HCT116 (cell line): Measurements from ENCODE around the gene FAM124B. TPM values are rescaled to one million over a fixed set of nuclear protein-coding genes. Genes with fewer than 3 reads are reported as not detected.

Source experiments
- ATAC-seq: fragments of 200-7000 bp; cut with Tn5 transposase; 2 replicates; pipeline ENCODE4 v1.9.1; 2020; ENCODE audit warnings: mild to moderate bottlenecking, moderate library complexity
- BruUV-seq: library from RNA; stranded (reverse); fragments of 400-500 nt; replicated peaks from 2 replicates; lab custom pipeline; 2021; lab: Mats Ljungman, UMichigan
- CTCF ChIA-PET: fragments of 300-600 bp; sonication (Branson Sonifier 250); formaldehyde crosslinking; loops from one replicate; lab custom pipeline; 2021; ENCODE audit warnings: antibody characterized with exemption; lab: Charles Lee
- POLR2A ChIA-PET: fragments of 300-600, 350-600 bp; sonication (Branson Sonifier 250); formaldehyde crosslinking; loops from one replicate; lab custom pipeline; 2021; ENCODE audit warnings: antibody characterized with exemption; lab: Charles Lee
- RAD21 ChIA-PET, 2 experiments: fragments of 300-600 bp; sonication (Branson Sonifier 250); formaldehyde crosslinking; loops; one replicate each; lab custom pipeline; 2023; ENCODE audit warnings: low total read pairs in 2 of 2; ENCODE audit not compliant: uncharacterized antibody in 2 of 2, unreplicated experiment in 2 of 2, low non-redundant PET in 1 of 2; lab: Charles Lee
- DNase-seq: peaks from one replicate; pipeline ENCODE4 v3.0.0-alpha.2; 2010; ENCODE audit warnings: low read depth, low spot score
- H2AFZ ChIP-seq: fragments of 200-600 bp; shearing (Covaris generic), sonication (generic); 2 replicates; pipeline ENCODE4 v1.6.1; 2017; ENCODE audit warnings: low read depth, mixed run types, mixed read lengths, antibody characterized with exemption, low read length; ENCODE audit not compliant: poor library complexity, severe bottlenecking
- H3K27ac ChIP-seq: 2 replicates; pipeline ENCODE4 v1.5.1; 2012; ENCODE audit warnings: low read depth, low read length
- H3K27me3 ChIP-seq: fragments of 200-600 bp; sonication (generic); 2 replicates; pipeline ENCODE4 v1.6.1; 2016; ENCODE audit warnings: mixed run types, low read length, mixed read lengths; ENCODE audit not compliant: insufficient read depth
- H3K36me3 ChIP-seq, 2 experiments: fragments of 200-500 bp in 1 of 2; fragments of 200-600 bp in 1 of 2; sonication (Bioruptor generic) in 1 of 2; sonication (generic) in 1 of 2; 2 replicates each; pipeline versions ENCODE4 v1.5.1 to v1.6.1; 2014 to 2016; ENCODE audit warnings: low read length in 2 of 2, inconsistent platforms in 1 of 2, mixed read lengths in 1 of 2, mixed run types in 1 of 2; ENCODE audit not compliant: insufficient read depth in 2 of 2, control insufficient read depth in 1 of 2
- H3K4me1 ChIP-seq, 2 experiments: fragments of 200-600 bp in 1 of 2; sonication (generic) in 1 of 2; 2 replicates each; pipeline versions ENCODE4 v1.5.1 to v1.6.1; 2012 to 2017; ENCODE audit warnings: low read length in 2 of 2, inconsistent platforms in 1 of 2, mild to moderate bottlenecking in 1 of 2, mixed read lengths in 1 of 2, mixed run types in 1 of 2, moderate library complexity in 1 of 2; ENCODE audit not compliant: insufficient read depth in 2 of 2, control insufficient read depth in 1 of 2
- H3K4me2 ChIP-seq: fragments of 200-600 bp; sonication (generic); 2 replicates; pipeline ENCODE4 v1.6.1; 2017; ENCODE audit warnings: mixed run types, low read length, mixed read lengths
- H3K4me3 ChIP-seq, 2 experiments: fragments of 200-600 bp in 1 of 2; sonication (generic) in 1 of 2; replicated peaks in 1 of 2; 2 replicates each; pipeline ENCODE4 v1.5.1; 2011 to 2016; ENCODE audit warnings: low read length in 2 of 2, control low read depth in 1 of 2, low read depth in 1 of 2, mild to moderate bottlenecking in 1 of 2, mixed read lengths in 1 of 2, mixed run types in 1 of 2
- H3K79me2 ChIP-seq: fragments of 200-600 bp; sonication (generic); 2 replicates; pipeline ENCODE4 v1.6.1; 2017; ENCODE audit warnings: mild to moderate bottlenecking, mixed run types, low read length, moderate library complexity, mixed read lengths; ENCODE audit not compliant: insufficient read depth
- H3K9ac ChIP-seq: fragments of 200-600 bp; sonication (generic); 2 replicates; pipeline ENCODE4 v1.6.1; 2016; ENCODE audit warnings: low read length, mixed read lengths
- H3K9me2 ChIP-seq: fragments of 200-600 bp; sonication (generic), shearing (Covaris generic); 2 replicates; pipeline ENCODE4 v1.6.1; 2017; ENCODE audit warnings: mixed run types, mild to moderate bottlenecking, moderate library complexity; ENCODE audit not compliant: insufficient read depth
- H3K9me3 ChIP-seq, 2 experiments: fragments of 200-500 bp in 1 of 2; fragments of 200-600 bp in 1 of 2; sonication (Bioruptor generic) in 1 of 2; sonication (generic) in 1 of 2; 2 replicates each; pipeline ENCODE4 v1.6.1; 2014 to 2017; ENCODE audit warnings: low read length in 2 of 2, mixed read lengths in 2 of 2, inconsistent platforms in 1 of 2, low read depth in 1 of 2, mild to moderate bottlenecking in 1 of 2, mixed run types in 1 of 2, moderate library complexity in 1 of 2; ENCODE audit not compliant: control insufficient read depth in 1 of 2, insufficient read depth in 1 of 2
- H4K20me1 ChIP-seq: fragments of 200-600 bp; sonication (generic), shearing (Covaris generic); 2 replicates; pipeline ENCODE4 v1.6.1; 2017; ENCODE audit warnings: mixed run types, mild to moderate bottlenecking, moderate library complexity; ENCODE audit not compliant: insufficient read depth
- CEBPB ChIP-seq: IDR thresholded peaks from 2 replicates; pipeline ENCODE4 v1.6.1; 2012; ENCODE audit warnings: low read depth
- CTCF ChIP-seq, 3 experiments: fragments of 200-600 bp in 1 of 3; sonication (generic) in 1 of 3; IDR thresholded peaks in 2 of 3; conservative IDR thresholded peaks in 1 of 3; 2 replicates each; pipeline ENCODE4 v1.5.1; 2012 to 2017; ENCODE audit warnings: low read depth in 2 of 3, low read length in 2 of 3, antibody characterized with exemption in 1 of 3, borderline replicate concordance in 1 of 3, control low read depth in 1 of 3, mild to moderate bottlenecking in 1 of 3, mixed read lengths in 1 of 3, mixed run types in 1 of 3, moderate library complexity in 1 of 3; ENCODE audit not compliant: insufficient read depth in 1 of 3
- EGR1 ChIP-seq: IDR thresholded peaks from 2 replicates; pipeline ENCODE4 v1.6.1; 2012; ENCODE audit warnings: low read depth
- ELF1 ChIP-seq: IDR thresholded peaks from 2 replicates; pipeline ENCODE4 v1.6.1; 2012; ENCODE audit warnings: low read depth, borderline replicate concordance
- EZH2phosphoT487 ChIP-seq: fragments of 200-600 bp; IDR thresholded peaks from 2 replicates; pipeline ENCODE4 v1.6.1; 2018; ENCODE audit warnings: antibody characterized with exemption, borderline replicate concordance
- FOSL1 ChIP-seq: IDR thresholded peaks from 2 replicates; pipeline ENCODE4 v1.6.1; 2012; ENCODE audit warnings: low read depth
- JUND ChIP-seq: IDR thresholded peaks from 2 replicates; pipeline ENCODE4 v1.6.1; 2012
- MAX ChIP-seq: IDR thresholded peaks from 2 replicates; pipeline ENCODE4 v1.6.1; 2012
- POLR2A ChIP-seq: IDR thresholded peaks from 2 replicates; pipeline ENCODE4 v1.7.0; 2011; ENCODE audit warnings: borderline replicate concordance; ENCODE audit not compliant: insufficient read depth, insufficient read length; ENCODE audit errors: extremely low read depth
- RAD21 ChIP-seq: IDR thresholded peaks from 2 replicates; pipeline ENCODE4 v1.6.1; 2012; ENCODE audit warnings: low read depth, mild to moderate bottlenecking
- REST ChIP-seq: IDR thresholded peaks from 2 replicates; pipeline ENCODE4 v1.6.1; 2012; ENCODE audit warnings: low read depth
- SIN3A ChIP-seq: IDR thresholded peaks from 2 replicates; pipeline ENCODE4 v1.6.1; 2012; ENCODE audit warnings: low read depth
- SRF ChIP-seq: IDR thresholded peaks from 2 replicates; pipeline ENCODE4 v1.6.1; 2012; ENCODE audit warnings: low read depth
- TCF7L2 ChIP-seq: IDR thresholded peaks from 2 replicates; pipeline ENCODE4 v1.7.0; 2011; ENCODE audit warnings: borderline replicate concordance, inconsistent platforms; ENCODE audit not compliant: insufficient read depth, insufficient read length; ENCODE audit errors: extremely low read depth
- YY1 ChIP-seq: IDR thresholded peaks from 2 replicates; pipeline ENCODE4 v1.6.1; 2011; ENCODE audit warnings: low read length, low read depth, moderate library complexity, mild to moderate bottlenecking; ENCODE audit not compliant: insufficient replicate concordance; ENCODE audit errors: extremely low read depth
- ZBTB33 ChIP-seq: IDR thresholded peaks from 2 replicates; pipeline ENCODE4 v1.6.1; 2011; ENCODE audit warnings: mild to moderate bottlenecking, low read length, moderate library complexity; ENCODE audit not compliant: insufficient replicate concordance; ENCODE audit errors: extremely low read depth
- ZFX ChIP-seq: fragments of 450-650 bp; IDR thresholded peaks from 2 replicates; pipeline ENCODE4 v1.6.1; 2017
- intact Hi-C: fragments of 100-400 bp; cut with micrococcal nuclease; formaldehyde crosslinking; loops from 2 replicates; pipeline ENCODE4 v1.10.0; 2022
- total RNA-seq: library from RNA; stranded (reverse); gene quantifications from one replicate; pipeline ENCODE4 v1.2.1, GENCODE V29; 2021; ENCODE audit not compliant: unreplicated experiment

FAM124B gene
- total RNA-seq, 1 experiment from 2014 or later, result not detected

GRCh38 chr2:224412141-224413015 is 10.5 kb upstream of the FAM124B start:
- ChIA-PET POLR2A (no interaction called here), CTCF (interaction anchor here (1.1 kb wide), 1 partner anchor 442 kb away, joined by 3 read pairs; no protein-coding TSS in a partner anchor)

More at GRCh38 chr2:224412141-224413015, 10.5 kb upstream of the FAM124B start:
- DNase-seq, result no peak
- Histone ChIP-seq H3K4me1 (peaks cover 0 to 4% of the 10 kb centered on the region in 2 experiments; a peak in 2 of 4 replicates), H3K9me2 (no peaks in the 10 kb centered on the region), H3K9me3 (no peaks in the 10 kb centered on the region), H3K4me2 (no peak overlapping the region), H3K27me3 (no peaks in the 10 kb centered on the region), H3K27ac (no peak overlapping the region), H3K79me2 (no peaks in the 10 kb centered on the region), H3K9ac (no peak overlapping the region), H3K4me3 (no peak overlapping the region), H2AFZ (no peak overlapping the region), H4K20me1 (no peaks in the 10 kb centered on the region), H3K36me3 (no peaks in the 10 kb centered on the region)
- TF ChIP-seq ZBTB33 (no peak), ZFX (no peak), POLR2A (no peak), FOSL1 (no peak), SIN3A (no peak), ELF1 (no peak), REST (no peak), EZH2phosphoT487 (no peak), CTCF (IDR thresholded peaks at IDR 0.05 in 2 of 3, conservative IDR thresholded peaks at IDR 0.05 in 1 of 3; ENCODE audit: borderline replicate concordance in 1 of 3, insufficient read depth in 1 of 3, low read depth in 2 of 3, low read length in 2 of 3) (no peak), YY1 (no peak), RAD21 (no peak), TCF7L2 (no peak), EGR1 (no peak), MAX (no peak), SRF (no peak), JUND (no peak), CEBPB (no peak)
- RAD21 ChIA-PET, result no interaction called here
- no peak for ATAC-seq
- no TSS peak for BruUV-seq
- intact Hi-C loops, result no loop called here
